ENCODE data around the gene MEGF9. TPM values are rescaled to one million over a fixed set of nuclear protein-coding genes. Genes with fewer than 3 reads are reported as not detected.

The MEGF9 gene
- total and polyA plus RNA-seq, 7 donors: 2.0 to 12.7 (median 7.2) TPM

DNA sequence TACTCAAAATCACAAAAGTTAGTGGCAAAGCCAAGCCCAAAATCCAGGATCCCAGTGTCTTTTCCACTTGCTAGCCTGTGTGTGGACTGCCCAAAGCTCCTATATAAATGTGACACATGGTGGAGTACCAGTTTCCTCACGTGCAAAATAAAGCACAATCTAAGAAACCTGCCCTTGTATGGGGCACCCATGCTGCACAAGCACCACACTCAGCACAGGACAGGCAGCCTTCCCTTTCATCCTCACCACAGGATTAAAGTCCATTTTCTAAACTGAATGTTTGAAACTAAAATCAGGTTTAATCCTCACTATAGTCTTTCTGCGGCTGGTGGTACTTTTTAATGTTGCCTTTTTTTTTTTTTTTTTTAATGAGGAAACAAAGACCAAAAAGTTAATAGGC is 139.8 kb downstream of the MEGF9 start:
- no peak overlapping the region for H3K27ac ChIP-seq
- intact Hi-C loops (cut with DNase I): no loop called here

DNA sequence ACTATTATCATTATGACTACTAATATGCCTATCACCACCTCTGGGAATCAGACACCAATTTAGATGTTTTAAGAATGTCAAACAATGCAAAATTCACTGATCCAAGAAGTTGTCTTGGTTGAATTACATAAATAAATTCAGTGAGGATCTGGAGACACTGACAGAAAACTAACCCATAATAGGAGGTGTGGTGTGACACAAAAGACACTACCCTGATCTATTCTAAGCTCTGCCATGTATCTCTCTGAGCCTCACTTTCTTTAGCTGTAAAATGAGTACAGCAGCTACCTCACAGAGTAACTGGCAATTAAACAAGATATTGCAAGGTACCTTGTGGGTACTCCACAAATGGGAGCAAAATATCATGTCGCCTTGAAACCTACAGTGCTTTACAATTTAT is 141.8 kb downstream of the MEGF9 start:
- Histone ChIP-seq H3K4me3 (no peak overlapping the region), H3K4me1 (peaks cover 26% of the 10 kb centered on the region), H3K27ac (peak overlapping the region; percentile 76), H3K27me3 (ENCODE audit: insufficient read depth in 3 of 3, low read length in 2 of 3) (no peaks in the 10 kb centered on the region), H3K9me3 (no peaks in the 10 kb centered on the region), H3K36me3 (ENCODE audit: insufficient read depth in 1 of 2, low read depth in 1 of 2) (peaks cover 14 to 47% of the 10 kb centered on the region in 2 donors)
- DNase-seq (no peak), ATAC-seq (peak in 1 of 4 donors; percentile 27)
- TF ChIP-seq, protein P1, sequence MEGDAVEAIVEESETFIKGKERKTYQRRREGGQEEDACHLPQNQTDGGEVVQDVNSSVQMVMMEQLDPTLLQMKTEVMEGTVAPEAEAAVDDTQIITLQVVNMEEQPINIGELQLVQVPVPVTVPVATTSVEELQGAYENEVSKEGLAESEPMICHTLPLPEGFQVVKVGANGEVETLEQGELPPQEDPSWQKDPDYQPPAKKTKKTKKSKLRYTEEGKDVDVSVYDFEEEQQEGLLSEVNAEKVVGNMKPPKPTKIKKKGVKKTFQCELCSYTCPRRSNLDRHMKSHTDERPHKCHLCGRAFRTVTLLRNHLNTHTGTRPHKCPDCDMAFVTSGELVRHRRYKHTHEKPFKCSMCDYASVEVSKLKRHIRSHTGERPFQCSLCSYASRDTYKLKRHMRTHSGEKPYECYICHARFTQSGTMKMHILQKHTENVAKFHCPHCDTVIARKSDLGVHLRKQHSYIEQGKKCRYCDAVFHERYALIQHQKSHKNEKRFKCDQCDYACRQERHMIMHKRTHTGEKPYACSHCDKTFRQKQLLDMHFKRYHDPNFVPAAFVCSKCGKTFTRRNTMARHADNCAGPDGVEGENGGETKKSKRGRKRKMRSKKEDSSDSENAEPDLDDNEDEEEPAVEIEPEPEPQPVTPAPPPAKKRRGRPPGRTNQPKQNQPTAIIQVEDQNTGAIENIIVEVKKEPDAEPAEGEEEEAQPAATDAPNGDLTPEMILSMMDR (IDR thresholded peaks at IDR 0.05): no peak
- WGBS, 3 donors: 54 to 96% (median 75%) methylated on average over 1 of the region's 1 CpG
- intact Hi-C loops (cut with DNase I): no loop called here

More for the DNA sequence above, 139.8 kb downstream of the MEGF9 start:
- Histone ChIP-seq H3K4me3 (no peak overlapping the region), H3K36me3 (ENCODE audit: insufficient read depth in 1 of 2, low read depth in 1 of 2) (peaks cover 8 to 27% of the 10 kb centered on the region in 2 donors), H3K9me3 (no peaks in the 10 kb centered on the region), H3K4me1 (peaks cover 38% of the 10 kb centered on the region), H3K27me3 (ENCODE audit: insufficient read depth in 3 of 3, low read length in 2 of 3) (no peaks in the 10 kb centered on the region)
- ATAC-seq (no peak), DNase-seq (no peak)
- 71 to 82% (median 74%) methylated on average over 2 of the region's 2 CpGs for WGBS, 3 donors
- TF ChIP-seq, protein P1 (IDR thresholded peaks at IDR 0.05): no peak

DNA sequence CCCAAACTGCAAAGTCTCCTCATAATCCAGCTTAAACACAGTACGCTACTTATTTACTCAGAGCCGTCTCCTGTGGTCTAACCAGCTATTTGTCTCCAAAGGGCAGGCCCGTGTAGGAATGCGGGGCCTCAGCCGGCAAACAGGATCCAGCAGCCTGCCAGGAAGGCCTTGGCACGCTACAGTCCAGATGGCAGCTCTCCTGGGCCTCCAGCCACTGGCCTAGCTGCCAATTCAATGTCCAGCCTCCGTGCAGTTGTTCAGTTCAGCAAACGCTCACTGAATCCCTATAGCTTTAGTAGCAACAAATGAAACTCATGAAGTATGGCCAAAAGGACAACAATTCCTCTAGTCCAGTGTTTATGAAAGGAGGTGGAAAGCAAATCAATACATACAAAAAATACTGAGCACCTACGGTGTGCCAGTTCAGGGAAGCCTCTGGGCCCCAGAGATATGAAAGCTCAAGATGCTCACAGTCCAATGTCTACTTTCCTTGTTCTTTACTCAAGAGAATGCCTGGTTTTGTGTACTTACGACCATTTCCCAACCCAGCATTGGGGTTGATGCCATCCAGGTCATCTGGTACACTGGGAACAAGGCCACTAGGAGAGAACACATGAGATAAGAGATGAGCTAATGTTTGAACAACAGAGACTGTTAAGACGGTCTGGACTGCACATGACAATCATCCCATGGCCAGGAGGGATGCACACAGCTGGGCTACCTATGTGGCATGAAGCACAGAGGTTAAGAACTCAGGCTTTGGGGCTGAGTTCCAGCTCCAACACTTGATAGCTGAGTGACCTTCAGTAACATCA is 142.6 kb downstream of the MEGF9 start:
- WGBS, 3 donors: 26 to 34% (median 33%) methylated on average over 11 of the region's 11 CpGs
- DNase-seq (peak; percentile 68 to 87), ATAC-seq (peak; percentile 93 to 97 (median 94))
- peaks cover 26% of the 10 kb centered on the region for H3K4me1 ChIP-seq
- H3K4me3 ChIP-seq: no peak overlapping the region
- H3K27me3 ChIP-seq (ENCODE audit: insufficient read depth in 3 of 3, low read length in 2 of 3): no peaks in the 10 kb centered on the region
- no peaks in the 10 kb centered on the region for H3K9me3 ChIP-seq
- H3K36me3 ChIP-seq (ENCODE audit: insufficient read depth in 1 of 2, low read depth in 1 of 2): peaks cover 14 to 52% of the 10 kb centered on the region in 2 donors
- peak overlapping the region; percentile 76 for H3K27ac ChIP-seq
- intact Hi-C loops (cut with DNase I): no loop called here
- TF ChIP-seq, protein P1 (IDR thresholded peaks at IDR 0.05): no peak

DNA sequence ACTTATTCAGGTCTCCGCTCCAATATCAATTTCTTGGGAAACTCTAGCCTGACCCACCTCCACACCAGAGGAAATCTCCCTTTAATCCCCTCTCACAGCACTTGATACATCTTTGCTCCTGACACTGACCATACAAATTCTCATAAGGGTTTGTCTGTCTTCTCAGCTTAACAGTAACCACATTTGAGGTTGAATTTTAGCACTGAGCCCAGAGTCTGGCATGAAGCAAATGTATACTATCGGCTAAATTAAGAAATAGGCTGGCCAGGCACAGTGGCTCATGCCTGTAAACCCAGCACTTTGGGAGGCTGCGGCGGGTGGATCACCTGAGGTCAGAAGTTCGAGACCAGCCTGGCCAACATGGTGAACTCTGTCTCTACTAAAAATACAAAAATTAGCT is 144.0 kb downstream of the MEGF9 start:
- ATAC-seq: peak in 1 of 4 donors; percentile 9
- intact Hi-C loops (cut with DNase I): no loop called here
- DNase-seq: no peak
- Histone ChIP-seq H3K27me3 (ENCODE audit: insufficient read depth in 3 of 3, low read length in 2 of 3) (no peaks in the 10 kb centered on the region), H3K27ac (peak overlapping the region; percentile 76), H3K9me3 (no peaks in the 10 kb centered on the region), H3K36me3 (ENCODE audit: insufficient read depth in 1 of 2, low read depth in 1 of 2) (peaks cover 14 to 61% of the 10 kb centered on the region in 2 donors), H3K4me1 (peaks cover 26% of the 10 kb centered on the region), H3K4me3 (no peak overlapping the region)
- WGBS, 3 donors: 54 to 80% (median 72%) methylated on average over 5 of the region's 5 CpGs
- TF ChIP-seq, protein P1 (IDR thresholded peaks at IDR 0.05): no peak

Measured in psoas muscle (tissue), 8 donors.